D721Med (cell line): ENCODE data around the gene EEF1A1.
"Not testable (repeated sequence)": the region's sequence is repeated elsewhere in the genome, so short reads cannot be mapped to it uniquely, and the experiment has no call there.

ENCODE experiments used
- DNase-seq: peaks from one replicate; pipeline ENCODE4 v3.0.0; 2011; ENCODE audit warnings: low spot score; ENCODE audit not compliant: insufficient read length
- FAIRE-seq: peaks from 2 replicates; lab custom pipeline; 2011; peaks lifted over from hg19 to GRCh38; lab: Jason Lieb, UNC
- TF ChIP-seq, protein P1 (sequence below): IDR thresholded peaks from 2 replicates; pipeline ENCODE4 v1.5.1; 2012; ENCODE audit warnings: mild to moderate bottlenecking, control low read depth; ENCODE audit not compliant: insufficient read depth; ENCODE audit errors: missing control alignments

EEF1A1 gene

DNA sequence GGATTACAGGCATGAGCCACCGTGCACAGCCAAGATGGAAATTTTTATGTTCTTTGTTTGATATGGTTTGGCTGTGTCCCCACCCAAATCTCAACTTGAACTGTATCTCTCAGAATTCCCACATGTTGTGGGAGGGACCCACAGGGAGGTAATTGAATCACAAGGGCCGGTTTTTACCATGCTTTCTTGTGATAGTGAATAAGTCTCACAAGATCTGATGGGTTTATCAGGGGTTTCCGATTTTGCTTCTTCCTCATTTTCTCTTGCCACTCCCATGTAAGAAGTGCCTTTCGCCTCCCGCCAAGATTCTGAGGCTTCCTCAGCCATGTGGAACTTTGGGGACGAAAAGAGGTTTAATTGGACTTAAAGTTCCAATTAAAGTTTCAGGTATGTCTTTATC lies 14.6 kb downstream of the EEF1A1 start:
- FAIRE-seq, result no peak
- no peak for DNase-seq
- TF ChIP-seq, protein P1, sequence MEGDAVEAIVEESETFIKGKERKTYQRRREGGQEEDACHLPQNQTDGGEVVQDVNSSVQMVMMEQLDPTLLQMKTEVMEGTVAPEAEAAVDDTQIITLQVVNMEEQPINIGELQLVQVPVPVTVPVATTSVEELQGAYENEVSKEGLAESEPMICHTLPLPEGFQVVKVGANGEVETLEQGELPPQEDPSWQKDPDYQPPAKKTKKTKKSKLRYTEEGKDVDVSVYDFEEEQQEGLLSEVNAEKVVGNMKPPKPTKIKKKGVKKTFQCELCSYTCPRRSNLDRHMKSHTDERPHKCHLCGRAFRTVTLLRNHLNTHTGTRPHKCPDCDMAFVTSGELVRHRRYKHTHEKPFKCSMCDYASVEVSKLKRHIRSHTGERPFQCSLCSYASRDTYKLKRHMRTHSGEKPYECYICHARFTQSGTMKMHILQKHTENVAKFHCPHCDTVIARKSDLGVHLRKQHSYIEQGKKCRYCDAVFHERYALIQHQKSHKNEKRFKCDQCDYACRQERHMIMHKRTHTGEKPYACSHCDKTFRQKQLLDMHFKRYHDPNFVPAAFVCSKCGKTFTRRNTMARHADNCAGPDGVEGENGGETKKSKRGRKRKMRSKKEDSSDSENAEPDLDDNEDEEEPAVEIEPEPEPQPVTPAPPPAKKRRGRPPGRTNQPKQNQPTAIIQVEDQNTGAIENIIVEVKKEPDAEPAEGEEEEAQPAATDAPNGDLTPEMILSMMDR, result no peak

DNA sequence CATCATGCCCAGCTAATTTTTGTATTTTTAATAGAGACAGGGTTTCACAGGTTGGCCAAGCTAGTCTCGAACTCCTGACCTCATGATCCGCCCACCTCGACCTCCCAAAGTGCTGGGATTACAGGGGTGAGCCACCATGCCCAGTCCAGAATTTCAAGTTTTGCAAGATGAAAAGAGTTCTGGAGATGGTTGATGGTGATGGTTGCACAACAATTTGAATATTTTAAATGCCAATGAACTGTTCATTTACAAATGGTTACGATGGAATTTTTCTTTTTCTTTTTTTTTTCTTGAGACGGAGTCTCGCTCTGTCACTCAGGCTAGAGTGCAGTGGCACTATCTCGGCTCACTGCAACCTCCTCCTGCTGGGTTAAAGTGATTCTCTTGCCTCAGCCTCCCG lies 15.1 kb downstream of the EEF1A1 start:
- not testable (repeated sequence) for FAIRE-seq, DNase-seq

DNA sequence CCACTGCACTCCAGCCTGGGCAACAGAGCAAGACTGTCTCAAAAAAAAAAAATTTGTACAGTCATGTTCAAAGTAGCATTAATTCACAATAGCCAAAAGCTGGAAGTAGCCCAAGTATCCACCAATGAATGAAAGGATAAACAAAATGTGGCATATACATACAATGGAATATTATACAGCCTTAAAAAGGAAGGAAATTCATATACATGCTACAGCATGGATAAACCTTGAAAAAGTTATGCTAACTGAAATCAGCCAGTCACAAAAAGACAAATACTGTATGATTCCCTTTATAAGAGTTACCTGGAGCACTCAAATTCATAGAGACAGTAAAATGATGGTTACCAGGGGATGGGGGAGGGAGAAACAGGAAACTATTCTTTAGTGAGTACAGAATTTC lies 15.7 kb downstream of the EEF1A1 start:
- FAIRE-seq, result no peak
- no peak for DNase-seq
- TF ChIP-seq, protein P1, result no peak

DNA sequence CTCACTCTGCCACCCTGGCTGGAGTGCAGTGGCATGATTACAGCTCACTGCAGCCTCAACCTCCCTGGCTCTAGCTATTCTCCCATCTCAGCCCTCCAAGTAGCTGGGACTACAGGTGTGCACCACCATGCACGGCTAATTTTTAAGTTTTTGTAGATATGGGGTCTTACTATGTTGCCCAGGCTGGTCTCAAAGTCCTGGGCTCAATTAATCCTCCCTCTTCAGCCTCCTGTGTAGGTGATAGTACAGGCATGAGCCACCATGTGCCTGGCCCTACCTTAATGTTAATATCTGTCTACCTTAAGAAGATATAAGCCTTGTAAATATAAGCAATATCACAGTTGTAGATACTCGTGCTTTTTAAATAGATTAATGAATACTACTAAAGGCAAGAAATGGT lies 16.7 kb downstream of the EEF1A1 start:
- FAIRE-seq (no peak), DNase-seq (no peak)
- TF ChIP-seq, protein P1, result no peak

DNA sequence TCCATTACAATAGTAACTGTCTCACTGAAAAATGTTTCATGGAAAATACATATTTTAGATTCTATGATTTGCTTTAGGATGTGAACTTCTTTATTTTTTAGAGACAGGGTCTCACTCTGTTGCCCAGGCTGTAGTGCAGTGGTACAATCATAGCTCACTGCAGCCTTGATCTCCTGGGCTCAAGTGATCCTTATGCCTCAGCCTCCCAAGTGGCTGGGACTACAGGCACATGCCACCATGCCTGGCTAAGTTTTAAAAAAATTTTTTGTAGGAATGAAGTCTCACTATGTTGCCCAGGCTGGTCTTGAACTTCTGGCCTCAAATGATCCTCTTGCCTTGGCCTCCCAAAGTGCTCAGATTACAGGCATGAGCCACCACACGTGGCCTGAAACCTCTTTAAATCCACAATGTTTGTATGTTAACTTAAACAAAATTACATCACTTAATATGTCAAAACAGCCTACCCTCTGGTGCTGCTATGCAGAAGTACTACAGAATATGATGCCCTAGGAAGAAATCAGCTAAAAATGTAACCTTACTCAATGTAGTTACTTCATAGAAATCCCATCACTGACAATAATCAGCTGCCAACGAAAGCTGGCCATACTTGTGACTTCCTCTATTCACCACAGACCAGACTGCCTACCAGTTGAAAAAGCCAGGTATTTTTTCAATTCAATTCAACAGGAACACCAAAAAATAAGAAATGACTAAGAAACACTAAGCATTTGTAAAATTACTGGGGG lies 17.6 kb downstream of the EEF1A1 start:
- TF ChIP-seq, protein P1, result no peak
- no peak for FAIRE-seq
- DNase-seq, result no peak

DNA sequence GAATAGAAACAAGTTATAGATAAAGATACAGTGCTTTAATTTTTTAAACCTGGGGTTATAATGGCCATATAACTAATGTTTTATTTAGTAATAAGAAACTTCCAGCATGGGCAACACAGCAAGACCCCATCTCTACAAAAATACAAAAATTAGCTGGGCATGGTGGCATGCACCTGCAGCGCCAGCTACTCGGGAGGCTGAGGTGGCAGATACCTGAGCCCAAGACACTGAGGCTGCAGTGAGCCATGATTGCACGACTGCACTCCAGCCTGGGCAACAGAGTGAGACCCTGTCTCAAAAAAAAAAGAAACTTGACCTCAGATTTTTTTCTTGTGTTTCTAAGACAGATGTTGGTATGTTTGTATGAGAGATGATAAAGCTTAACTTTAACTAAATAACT lies 22.9 kb downstream of the EEF1A1 start:
- no peak for FAIRE-seq
- TF ChIP-seq, protein P1, result no peak
- no peak for DNase-seq

DNA sequence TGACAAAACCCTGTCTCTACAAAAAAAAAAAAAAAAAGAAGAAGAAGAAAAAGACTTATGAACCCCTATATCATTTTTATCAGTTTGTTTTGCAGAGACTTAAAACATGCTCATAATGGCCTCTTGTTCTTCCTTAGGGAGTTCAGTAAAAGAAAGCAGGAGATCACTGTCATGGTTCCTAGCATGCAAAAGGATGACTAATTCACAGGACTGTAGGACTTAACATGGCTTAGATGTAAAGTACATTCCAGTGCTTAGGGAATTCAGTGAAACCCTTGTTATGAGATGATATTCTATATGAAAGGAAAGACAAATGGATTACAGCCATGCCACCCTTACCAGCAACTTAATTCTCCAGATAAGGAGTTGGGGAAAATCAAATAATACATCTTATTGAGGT lies 29.5 kb downstream of the EEF1A1 start:
- DNase-seq (no peak), FAIRE-seq (no peak)
- TF ChIP-seq, protein P1, result no peak

DNA sequence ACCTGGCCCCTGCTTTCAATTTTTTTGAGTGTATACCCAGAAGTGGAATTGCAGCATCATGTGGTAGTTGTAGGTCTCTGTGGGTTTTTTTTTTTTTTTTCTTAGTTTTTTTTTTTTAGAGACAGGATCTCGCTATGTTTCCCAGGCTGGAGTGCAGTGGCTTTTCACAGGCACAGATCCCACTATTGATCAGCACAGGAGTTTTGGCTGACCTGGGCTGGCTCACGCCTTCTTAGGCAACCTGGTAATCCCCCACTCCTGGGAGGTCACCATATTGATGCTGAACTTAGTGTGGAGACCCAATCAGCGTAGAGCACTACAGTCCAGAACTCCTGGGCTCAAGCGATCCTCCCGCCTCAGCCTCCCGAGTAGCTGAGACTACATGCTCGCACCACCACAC lies 33.4 kb downstream of the EEF1A1 start:
- DNase-seq, result no peak
- no peak for FAIRE-seq
- TF ChIP-seq, protein P1, result no peak
